Nephron progenitor cell (in vitro differentiated cells): Measurements from ENCODE around the gene PTPN4.

Experiments
- DNase-seq: peaks from one replicate; pipeline ENCODE4 v3.0.0; 2021
- H3K27ac Mint-ChIP-seq: 2 replicates; pipeline ENCODE4 v1.8.0; 2021; ENCODE audit warnings: mild to moderate bottlenecking, moderate library complexity, mixed read lengths
- H3K27me3 Mint-ChIP-seq: 2 replicates; pipeline ENCODE4 v1.8.0; 2021; ENCODE audit warnings: mild to moderate bottlenecking, low read depth, mixed read lengths; ENCODE audit not compliant: poor library complexity
- H3K36me3 Mint-ChIP-seq: 2 replicates; pipeline ENCODE4 v1.8.0; 2021; ENCODE audit warnings: low read depth, mixed read lengths
- H3K4me1 Mint-ChIP-seq: 2 replicates; pipeline ENCODE4 v1.8.0; 2021; ENCODE audit warnings: mixed read lengths
- H3K4me3 Mint-ChIP-seq: 2 replicates; pipeline ENCODE4 v1.8.0; 2021; ENCODE audit warnings: mild to moderate bottlenecking, moderate library complexity, mixed read lengths
- H3K9me3 Mint-ChIP-seq: 2 replicates; pipeline ENCODE4 v1.8.0; 2021; ENCODE audit warnings: mild to moderate bottlenecking, moderate library complexity, mixed read lengths
- CTCF ChIP-seq: fragments of 200-600 bp; sonication (generic); IDR thresholded peaks from 2 replicates; pipeline ENCODE4 v1.5.0; 2021; ENCODE audit warnings: antibody characterized with exemption

The PTPN4 gene

GRCh38 chr2:119721462-119721861, 38.3 kb upstream of the PTPN4 start:
- no peaks in the 10 kb centered on the region for H3K36me3 Mint-ChIP-seq
- peaks cover 19% of the 10 kb centered on the region for H3K4me1 Mint-ChIP-seq
- no peaks in the 10 kb centered on the region for H3K9me3 Mint-ChIP-seq
- DNase-seq = no peak
- H3K4me3 Mint-ChIP-seq = no peak overlapping the region
- H3K27me3 Mint-ChIP-seq = no peaks in the 10 kb centered on the region
- H3K27ac Mint-ChIP-seq = no peak overlapping the region
- no peak for TF ChIP-seq CTCF

GRCh38 chr2:119721904-119722303, 37.8 kb upstream of the PTPN4 start:
- Mint-ChIP-seq H3K4me3 (no peak overlapping the region), H3K36me3 (no peaks in the 10 kb centered on the region), H3K4me1 (peaks cover 16% of the 10 kb centered on the region), H3K27me3 (no peaks in the 10 kb centered on the region), H3K9me3 (no peaks in the 10 kb centered on the region), H3K27ac (no peak overlapping the region)
- TF ChIP-seq CTCF = no peak
- DNase-seq = no peak

GRCh38 chr2:119723186-119723585, 36.5 kb upstream of the PTPN4 start:
- TF ChIP-seq CTCF = no peak
- H3K27ac Mint-ChIP-seq = no peak overlapping the region
- no peaks in the 10 kb centered on the region for H3K9me3 Mint-ChIP-seq
- peaks cover 16% of the 10 kb centered on the region for H3K4me1 Mint-ChIP-seq
- DNase-seq = no peak
- no peaks in the 10 kb centered on the region for H3K36me3 Mint-ChIP-seq
- no peaks in the 10 kb centered on the region for H3K27me3 Mint-ChIP-seq
- H3K4me3 Mint-ChIP-seq = no peak overlapping the region

- H3K27me3 Mint-ChIP-seq = no peaks in the 10 kb centered on the region
- no peak for DNase-seq
- H3K9me3 Mint-ChIP-seq = no peaks in the 10 kb centered on the region
- no peaks in the 10 kb centered on the region for H3K36me3 Mint-ChIP-seq
- peaks cover 12% of the 10 kb centered on the region for H3K4me1 Mint-ChIP-seq
- no peak overlapping the region for H3K27ac Mint-ChIP-seq
- H3K4me3 Mint-ChIP-seq = no peak overlapping the region
- TF ChIP-seq CTCF = no peak
These were observed 35.8 kb upstream of the PTPN4 start for GRCh38 chr2:119723784-119724467.

GRCh38 chr2:119724656-119725485, 34.9 kb upstream of the PTPN4 start:
- peaks cover 12% of the 10 kb centered on the region for H3K4me1 Mint-ChIP-seq
- no peak for DNase-seq
- H3K9me3 Mint-ChIP-seq = no peaks in the 10 kb centered on the region
- no peak overlapping the region for H3K4me3 Mint-ChIP-seq
- H3K36me3 Mint-ChIP-seq = no peaks in the 10 kb centered on the region
- no peaks in the 10 kb centered on the region for H3K27me3 Mint-ChIP-seq
- no peak overlapping the region for H3K27ac Mint-ChIP-seq
- TF ChIP-seq CTCF = no peak
